Activated B cell treated with CpG ODN at 0.5 μM for 24 hours (primary cell): ENCODE data around the gene ARPP19. TPM values are rescaled to one million over a fixed set of nuclear protein-coding genes. Genes with fewer than 3 reads are reported as not detected.
"Not testable (repeated sequence)": the region's sequence is repeated elsewhere in the genome, so short reads cannot be mapped to it uniquely, and the experiment has no call there.

Experiments used
- ATAC-seq: fragments of 200-7000 bp; cut with Tn5 transposase; one replicate; pipeline ENCODE4 v1.10.0; 2021; ENCODE audit warnings: low read depth, mild to moderate bottlenecking, moderate library complexity
- CTCF ChIA-PET: fragments of 350-600 bp; sonication (Branson Sonifier 250); formaldehyde crosslinking; loops from one replicate; lab custom pipeline; 2021; ENCODE audit warnings: antibody characterized with exemption; lab: Charles Lee
- POLR2A ChIA-PET: fragments of 350-600 bp; sonication (Branson Sonifier 250); formaldehyde crosslinking; loops from one replicate; lab custom pipeline; 2021; ENCODE audit warnings: antibody characterized with exemption; lab: Charles Lee
- DNase-seq: peaks from one replicate; pipeline ENCODE4 v3.0.0; 2022
- H3K27ac Mint-ChIP-seq: one replicate; pipeline ENCODE4 v1.8.0; 2020; ENCODE audit warnings: mixed read lengths
- H3K27me3 Mint-ChIP-seq: one replicate; pipeline ENCODE4 v1.8.0; 2021; ENCODE audit warnings: mixed read lengths
- H3K36me3 Mint-ChIP-seq: one replicate; pipeline ENCODE4 v1.8.0; 2021; ENCODE audit warnings: low read depth, mixed read lengths
- H3K4me1 Mint-ChIP-seq: one replicate; pipeline ENCODE4 v1.8.0; 2021; ENCODE audit warnings: mixed read lengths
- H3K4me3 Mint-ChIP-seq: one replicate; pipeline ENCODE4 v1.8.0; 2020; ENCODE audit warnings: mild to moderate bottlenecking, mixed read lengths
- H3K9me3 Mint-ChIP-seq: one replicate; pipeline ENCODE4 v1.8.0; 2020; ENCODE audit warnings: mixed read lengths
- intact Hi-C: fragments of 100-400 bp; cut with micrococcal nuclease; formaldehyde crosslinking; loops from one replicate; pipeline ENCODE4 v1.15.1; 2024
- total RNA-seq: library from RNA; stranded (reverse); gene quantifications from 2 replicates; pipeline ENCODE4 v1.2.3, GENCODE V29; 2022
- TF ChIP-seq, protein P1 (sequence below): fragments of 200-600 bp; IDR thresholded peaks from one replicate; pipeline ENCODE4 v1.8.0; 2022; ENCODE audit warnings: antibody characterized with exemption, mild to moderate bottlenecking

ARPP19 gene
- total RNA-seq, 1 donor from 2014 or later: 153 TPM

DNA sequence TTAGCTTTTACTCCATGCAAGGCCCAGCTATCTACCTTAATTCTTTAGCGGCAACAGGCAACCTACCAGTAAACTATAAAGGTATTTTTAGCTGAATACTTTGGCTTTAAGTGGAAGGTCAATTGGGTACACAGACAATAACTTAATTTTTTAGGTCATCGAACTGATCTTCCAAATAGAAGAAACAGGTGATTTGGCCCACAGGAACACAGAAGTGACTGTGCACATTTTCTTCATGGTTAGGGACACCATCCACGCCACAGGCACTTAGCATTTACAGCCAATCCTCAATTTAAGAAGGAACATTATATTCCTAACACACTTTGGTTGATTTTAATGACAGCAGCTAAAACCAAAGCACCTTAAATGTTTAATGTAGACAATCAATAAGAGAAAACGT, 1.9 kb downstream of the ARPP19 start:
- ChIA-PET POLR2A (interaction anchor here (0.7 to 2.0 kb wide), 2 partner anchors 38 to 116 kb away, joined by 3 to 8 read pairs; partner anchors contain the start of gene MYO5A), CTCF (interaction anchor here (1.1 kb wide), 1 partner anchor 101 kb away, joined by 4 read pairs; no protein-coding TSS in a partner anchor)
- Mint-ChIP-seq H3K27ac (peak overlapping the region; percentile 37), H3K36me3 (peaks cover 32% of the 10 kb centered on the region), H3K4me3 (peak overlapping the region; percentile 97), H3K27me3 (no peaks in the 10 kb centered on the region), H3K4me1 (peaks cover 62% of the 10 kb centered on the region), H3K9me3 (no peaks in the 10 kb centered on the region)
- ATAC-seq (no peak), DNase-seq (no peak)
- TF ChIP-seq, protein P1, sequence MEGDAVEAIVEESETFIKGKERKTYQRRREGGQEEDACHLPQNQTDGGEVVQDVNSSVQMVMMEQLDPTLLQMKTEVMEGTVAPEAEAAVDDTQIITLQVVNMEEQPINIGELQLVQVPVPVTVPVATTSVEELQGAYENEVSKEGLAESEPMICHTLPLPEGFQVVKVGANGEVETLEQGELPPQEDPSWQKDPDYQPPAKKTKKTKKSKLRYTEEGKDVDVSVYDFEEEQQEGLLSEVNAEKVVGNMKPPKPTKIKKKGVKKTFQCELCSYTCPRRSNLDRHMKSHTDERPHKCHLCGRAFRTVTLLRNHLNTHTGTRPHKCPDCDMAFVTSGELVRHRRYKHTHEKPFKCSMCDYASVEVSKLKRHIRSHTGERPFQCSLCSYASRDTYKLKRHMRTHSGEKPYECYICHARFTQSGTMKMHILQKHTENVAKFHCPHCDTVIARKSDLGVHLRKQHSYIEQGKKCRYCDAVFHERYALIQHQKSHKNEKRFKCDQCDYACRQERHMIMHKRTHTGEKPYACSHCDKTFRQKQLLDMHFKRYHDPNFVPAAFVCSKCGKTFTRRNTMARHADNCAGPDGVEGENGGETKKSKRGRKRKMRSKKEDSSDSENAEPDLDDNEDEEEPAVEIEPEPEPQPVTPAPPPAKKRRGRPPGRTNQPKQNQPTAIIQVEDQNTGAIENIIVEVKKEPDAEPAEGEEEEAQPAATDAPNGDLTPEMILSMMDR: no peak
- intact Hi-C loops: loop anchor here (5.0 to 10.0 kb wide), 3 partner anchors 165 to 550 kb away; partner anchors contain the start of gene MAPK6

- intact Hi-C loops: loop anchor here (1.0 to 10.0 kb wide), 5 partner anchors 114 to 548 kb away; partner anchors contain the start of genes ATOSA and MAPK6
- DNase-seq, H3K27me3 Mint-ChIP-seq, H3K9me3 Mint-ChIP-seq: not testable (repeated sequence)
- ChIA-PET POLR2A (interaction anchor here (0.5 to 2.0 kb wide), 5 partner anchors 11 to 303 kb away, joined by 3 to 8 read pairs (median 4); partner anchors contain the start of gene MYO5A), CTCF (interaction anchor here (1.1 kb wide), 1 partner anchor 100 kb away, joined by 4 read pairs; no protein-coding TSS in a partner anchor)
- H3K27ac Mint-ChIP-seq: peak overlapping the region; percentile 85
- peaks cover 70% of the 10 kb centered on the region for H3K4me1 Mint-ChIP-seq
- H3K36me3 Mint-ChIP-seq: peaks cover 36% of the 10 kb centered on the region
- peak overlapping the region; percentile 60 for H3K4me3 Mint-ChIP-seq
- peak; percentile 16 for ATAC-seq
Observed at GRCh38 chr15:52565417-52566358, 3.1 kb downstream of the ARPP19 start.

GRCh38 chr15:52563501-52564060, 5.2 kb downstream of the ARPP19 start:
- ATAC-seq (no peak), DNase-seq (no peak)
- Mint-ChIP-seq H3K9me3 (no peaks in the 10 kb centered on the region), H3K27ac (no peak overlapping the region), H3K4me3 (no peak overlapping the region), H3K27me3 (no peaks in the 10 kb centered on the region), H3K4me1 (peaks cover 79% of the 10 kb centered on the region), H3K36me3 (peaks cover 46% of the 10 kb centered on the region)
- intact Hi-C loops: loop anchor here (2.0 to 10.0 kb wide), 2 partner anchors 189 to 309 kb away; no protein-coding TSS in a partner anchor
- TF ChIP-seq, protein P1: no peak
- ChIA-PET CTCF (no interaction called here), POLR2A (no interaction called here)

DNA sequence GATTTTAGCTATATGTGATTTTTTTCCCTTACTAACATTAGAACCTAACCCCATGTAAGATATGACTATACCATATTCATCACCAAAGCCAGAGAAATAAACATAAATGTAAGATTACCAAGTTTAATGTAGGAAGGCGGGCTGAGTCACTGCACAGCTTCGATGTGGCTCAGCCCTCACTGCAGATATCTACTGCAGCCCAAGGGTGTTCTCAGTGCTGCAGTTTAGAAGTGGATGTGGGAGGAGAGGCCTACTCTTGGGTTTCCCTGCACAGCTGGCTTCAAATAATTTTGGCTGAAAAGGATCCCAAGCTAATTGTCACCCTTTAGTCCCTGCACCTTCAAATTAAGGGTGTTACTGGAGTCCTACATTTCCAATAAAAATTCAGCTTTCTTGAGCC, 9.3 kb downstream of the ARPP19 start:
- peaks cover 49% of the 10 kb centered on the region for H3K36me3 Mint-ChIP-seq
- peaks cover 57% of the 10 kb centered on the region for H3K4me1 Mint-ChIP-seq
- POLR2A ChIA-PET: interaction anchor here (0.7 to 2.9 kb wide), 4 partner anchors 9 to 31 kb away, joined by 3 to 11 read pairs (median 6); partner anchors contain the start of genes ARPP19 and MYO5A
- CTCF ChIA-PET: interaction anchor here (1.0 kb wide), 1 partner anchor 176 kb away, joined by 3 read pairs; no protein-coding TSS in a partner anchor
- intact Hi-C loops: loop anchor here (2.0 kb wide), 1 partner anchor 93 kb away; no protein-coding TSS in a partner anchor
- ATAC-seq (no peak), DNase-seq (no peak)
- no peak overlapping the region for H3K27ac Mint-ChIP-seq
- H3K9me3 Mint-ChIP-seq: no peaks in the 10 kb centered on the region
- no peaks in the 10 kb centered on the region for H3K27me3 Mint-ChIP-seq
- TF ChIP-seq, protein P1: no peak
- H3K4me3 Mint-ChIP-seq: no peak overlapping the region

- ChIA-PET CTCF (no interaction called here), POLR2A (interaction anchor here (0.7 to 2.9 kb wide), 4 partner anchors 9 to 31 kb away, joined by 3 to 11 read pairs (median 6); partner anchors contain the start of genes ARPP19 and MYO5A)
- Mint-ChIP-seq H3K4me3 (no peak overlapping the region), H3K4me1 (peaks cover 56% of the 10 kb centered on the region), H3K36me3 (peaks cover 49% of the 10 kb centered on the region), H3K27me3 (no peaks in the 10 kb centered on the region), H3K9me3 (no peaks in the 10 kb centered on the region), H3K27ac (peak overlapping the region; percentile 65)
- ATAC-seq: no peak
- TF ChIP-seq, protein P1: no peak
- no peak for DNase-seq
- intact Hi-C loops: loop anchor here (2.0 kb wide), 1 partner anchor 92 kb away; no protein-coding TSS in a partner anchor
Observed at GRCh38 chr15:52559022-52559421, 9.8 kb downstream of the ARPP19 start.
